Activated B cell treated with CpG ODN at 0.5 μM for 24 hours (primary cell): ENCODE data around the gene ST6GALNAC1. TPM values are rescaled to one million over a fixed set of nuclear protein-coding genes. Genes with fewer than 3 reads are reported as not detected.
"Not testable (repeated sequence)": the region's sequence is repeated elsewhere in the genome, so short reads cannot be mapped to it uniquely, and the experiment has no call there.

Source experiments
- ATAC-seq: fragments of 200-7000 bp; cut with Tn5 transposase; one replicate; pipeline ENCODE4 v1.10.0; 2021; ENCODE audit warnings: low read depth, mild to moderate bottlenecking, moderate library complexity
- CTCF ChIA-PET: fragments of 350-600 bp; sonication (Branson Sonifier 250); formaldehyde crosslinking; loops from one replicate; lab custom pipeline; 2021; ENCODE audit warnings: antibody characterized with exemption; lab: Charles Lee
- POLR2A ChIA-PET: fragments of 350-600 bp; sonication (Branson Sonifier 250); formaldehyde crosslinking; loops from one replicate; lab custom pipeline; 2021; ENCODE audit warnings: antibody characterized with exemption; lab: Charles Lee
- DNase-seq: peaks from one replicate; pipeline ENCODE4 v3.0.0; 2022
- H3K27ac Mint-ChIP-seq: one replicate; pipeline ENCODE4 v1.8.0; 2020; ENCODE audit warnings: mixed read lengths
- H3K27me3 Mint-ChIP-seq: one replicate; pipeline ENCODE4 v1.8.0; 2021; ENCODE audit warnings: mixed read lengths
- H3K36me3 Mint-ChIP-seq: one replicate; pipeline ENCODE4 v1.8.0; 2021; ENCODE audit warnings: low read depth, mixed read lengths
- H3K4me1 Mint-ChIP-seq: one replicate; pipeline ENCODE4 v1.8.0; 2021; ENCODE audit warnings: mixed read lengths
- H3K4me3 Mint-ChIP-seq: one replicate; pipeline ENCODE4 v1.8.0; 2020; ENCODE audit warnings: mild to moderate bottlenecking, mixed read lengths
- H3K9me3 Mint-ChIP-seq: one replicate; pipeline ENCODE4 v1.8.0; 2020; ENCODE audit warnings: mixed read lengths
- intact Hi-C: fragments of 100-400 bp; cut with micrococcal nuclease; formaldehyde crosslinking; loops from one replicate; pipeline ENCODE4 v1.15.1; 2024
- total RNA-seq: library from RNA; stranded (reverse); gene quantifications from 2 replicates; pipeline ENCODE4 v1.2.3, GENCODE V29; 2022
- TF ChIP-seq, protein P1 (sequence below): fragments of 200-600 bp; IDR thresholded peaks from one replicate; pipeline ENCODE4 v1.8.0; 2022; ENCODE audit warnings: antibody characterized with exemption, mild to moderate bottlenecking

ST6GALNAC1 gene
- total RNA-seq, 1 donor from 2014 or later: not detected

DNA sequence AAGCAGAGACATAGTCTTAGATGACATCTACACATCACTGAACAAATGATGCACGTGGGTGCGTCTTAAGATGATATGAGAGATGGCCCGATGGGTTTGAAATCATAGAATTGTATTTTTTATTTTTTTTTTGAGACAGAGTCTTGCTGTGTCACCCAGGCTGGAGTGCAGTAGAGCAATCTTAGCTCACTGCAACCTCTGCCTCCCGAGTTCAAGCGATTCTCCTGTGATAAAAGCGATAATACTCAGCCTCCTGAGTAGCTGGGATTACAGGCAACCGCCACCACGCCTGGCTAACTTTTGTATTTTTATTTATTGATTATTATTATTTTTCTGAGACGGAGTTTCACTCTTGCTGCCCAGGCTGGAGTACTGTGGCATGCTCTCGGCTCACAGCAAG, 5.3 kb downstream of the ST6GALNAC1 start:
- CTCF ChIA-PET: no interaction called here
- H3K36me3 Mint-ChIP-seq: no peaks in the 10 kb centered on the region
- ATAC-seq (no peak), DNase-seq (no peak)
- POLR2A ChIA-PET: no interaction called here
- peaks cover 18% of the 10 kb centered on the region for H3K27me3 Mint-ChIP-seq
- no peak overlapping the region for H3K4me3 Mint-ChIP-seq
- TF ChIP-seq, protein P1, sequence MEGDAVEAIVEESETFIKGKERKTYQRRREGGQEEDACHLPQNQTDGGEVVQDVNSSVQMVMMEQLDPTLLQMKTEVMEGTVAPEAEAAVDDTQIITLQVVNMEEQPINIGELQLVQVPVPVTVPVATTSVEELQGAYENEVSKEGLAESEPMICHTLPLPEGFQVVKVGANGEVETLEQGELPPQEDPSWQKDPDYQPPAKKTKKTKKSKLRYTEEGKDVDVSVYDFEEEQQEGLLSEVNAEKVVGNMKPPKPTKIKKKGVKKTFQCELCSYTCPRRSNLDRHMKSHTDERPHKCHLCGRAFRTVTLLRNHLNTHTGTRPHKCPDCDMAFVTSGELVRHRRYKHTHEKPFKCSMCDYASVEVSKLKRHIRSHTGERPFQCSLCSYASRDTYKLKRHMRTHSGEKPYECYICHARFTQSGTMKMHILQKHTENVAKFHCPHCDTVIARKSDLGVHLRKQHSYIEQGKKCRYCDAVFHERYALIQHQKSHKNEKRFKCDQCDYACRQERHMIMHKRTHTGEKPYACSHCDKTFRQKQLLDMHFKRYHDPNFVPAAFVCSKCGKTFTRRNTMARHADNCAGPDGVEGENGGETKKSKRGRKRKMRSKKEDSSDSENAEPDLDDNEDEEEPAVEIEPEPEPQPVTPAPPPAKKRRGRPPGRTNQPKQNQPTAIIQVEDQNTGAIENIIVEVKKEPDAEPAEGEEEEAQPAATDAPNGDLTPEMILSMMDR: no peak
- intact Hi-C loops: no loop called here
- H3K4me1 Mint-ChIP-seq: no peaks in the 10 kb centered on the region
- no peak overlapping the region for H3K27ac Mint-ChIP-seq
- no peaks in the 10 kb centered on the region for H3K9me3 Mint-ChIP-seq

- POLR2A ChIA-PET, CTCF ChIA-PET, intact Hi-C loops, H3K9me3 Mint-ChIP-seq, DNase-seq, H3K27ac Mint-ChIP-seq, H3K4me1 Mint-ChIP-seq, H3K36me3 Mint-ChIP-seq, H3K4me3 Mint-ChIP-seq, ATAC-seq: not testable (repeated sequence)
- H3K27me3 Mint-ChIP-seq: peaks cover 15% of the 10 kb centered on the region
Measured at GRCh38 chr17:76636486-76637206, 6.9 kb downstream of the ST6GALNAC1 start.

- TF ChIP-seq, protein P1: no peak
- Mint-ChIP-seq H3K27ac (no peak overlapping the region), H3K4me1 (no peaks in the 10 kb centered on the region), H3K9me3 (no peaks in the 10 kb centered on the region), H3K4me3 (no peak overlapping the region), H3K36me3 (no peaks in the 10 kb centered on the region), H3K27me3 (peaks cover 15% of the 10 kb centered on the region)
- POLR2A ChIA-PET: no interaction called here
- no peak for DNase-seq
- intact Hi-C loops: no loop called here
- CTCF ChIA-PET: interaction anchor here (1.9 kb wide), 1 partner anchor 12 kb away, joined by 6 read pairs; no protein-coding TSS in a partner anchor
- ATAC-seq: no peak
Measured at GRCh38 chr17:76635659-76636360, 7.7 kb downstream of the ST6GALNAC1 start.

DNA sequence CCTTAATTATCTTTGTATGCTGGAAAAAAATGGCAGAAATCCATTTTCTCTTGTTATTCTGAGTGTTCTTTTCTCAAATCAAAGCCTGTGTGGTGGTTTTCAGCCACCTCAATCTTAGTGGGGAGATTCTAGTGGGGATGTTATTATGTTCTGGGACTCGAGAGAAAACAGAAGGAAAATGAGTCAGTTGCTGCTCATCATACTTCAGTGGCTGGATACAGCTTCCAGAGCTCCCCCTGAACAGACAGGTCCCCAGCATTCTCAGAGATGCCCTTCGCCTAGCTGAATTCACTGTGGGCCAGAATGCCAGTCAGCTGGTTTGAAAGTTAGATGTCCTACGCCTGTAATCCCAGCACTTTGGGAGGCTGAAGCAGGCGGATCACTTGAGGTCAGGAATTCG, 8.5 kb downstream of the ST6GALNAC1 start:
- no peak for ATAC-seq
- Mint-ChIP-seq H3K27me3 (peaks cover 15% of the 10 kb centered on the region), H3K4me3 (no peak overlapping the region), H3K4me1 (no peaks in the 10 kb centered on the region), H3K27ac (no peak overlapping the region), H3K9me3 (no peaks in the 10 kb centered on the region), H3K36me3 (no peaks in the 10 kb centered on the region)
- ChIA-PET POLR2A (no interaction called here), CTCF (interaction anchor here (1.9 kb wide), 1 partner anchor 11 kb away, joined by 6 read pairs; no protein-coding TSS in a partner anchor)
- TF ChIP-seq, protein P1: no peak
- no peak for DNase-seq
- intact Hi-C loops: no loop called here

DNA sequence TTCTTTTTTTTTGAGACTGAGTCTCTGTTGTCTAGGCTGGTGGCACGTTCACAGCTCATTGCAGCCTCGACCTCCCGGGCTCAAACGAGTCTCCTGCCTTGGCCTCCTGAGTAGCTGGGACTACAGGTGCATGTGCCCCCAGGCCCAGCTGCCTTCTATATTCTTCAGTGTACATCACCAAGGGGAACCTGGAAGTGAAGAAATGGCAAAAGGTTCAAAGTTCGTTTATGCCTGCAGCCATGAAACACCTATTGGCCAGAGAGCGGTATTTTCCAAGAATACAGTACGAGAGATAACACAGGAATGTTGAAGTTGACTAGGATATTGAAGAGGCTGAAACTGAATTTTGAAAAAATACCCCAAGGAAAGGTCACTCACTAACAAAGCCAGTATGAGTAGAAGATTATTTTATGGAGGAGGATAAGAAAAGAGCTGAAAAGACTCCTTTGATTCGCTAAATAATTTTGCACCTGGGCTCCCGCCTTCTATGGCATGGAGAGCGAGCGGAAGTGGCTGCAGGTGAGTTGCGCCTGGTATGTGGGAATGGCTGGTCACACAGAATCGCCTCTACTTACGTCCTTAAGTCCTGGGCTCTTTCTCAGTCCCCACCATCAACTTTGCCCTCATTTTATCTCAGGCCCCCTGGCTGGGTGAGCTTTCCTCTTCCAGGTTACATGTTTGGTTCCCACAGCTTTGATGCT, 9.8 kb downstream of the ST6GALNAC1 start:
- CTCF ChIA-PET: interaction anchor here (1.9 kb wide), 1 partner anchor 10 kb away, joined by 6 read pairs; no protein-coding TSS in a partner anchor

More for the DNA sequence above, 9.8 kb downstream of the ST6GALNAC1 start:
- Mint-ChIP-seq H3K4me3 (no peak overlapping the region), H3K9me3 (no peaks in the 10 kb centered on the region), H3K36me3 (no peaks in the 10 kb centered on the region), H3K27ac (no peak overlapping the region), H3K4me1 (no peaks in the 10 kb centered on the region), H3K27me3 (peaks cover 13% of the 10 kb centered on the region)
- POLR2A ChIA-PET: no interaction called here
- intact Hi-C loops: no loop called here
- DNase-seq: no peak
- no peak for ATAC-seq
- TF ChIP-seq, protein P1: no peak
